BE2C (cell line): ENCODE data around the gene ABCB9.
"Not testable (repeated sequence)": the region's sequence is repeated elsewhere in the genome, so short reads cannot be mapped to it uniquely, and the experiment has no call there.

ENCODE experiments used
- DNase-seq: peaks from one replicate; pipeline ENCODE4 v3.0.0-alpha.2; 2020
- H3K27me3 ChIP-seq: fragments of 250-450 bp; sonication (Bioruptor Pico); 2 replicates; pipeline ENCODE4 v1.5.1; 2020; ENCODE audit warnings: mild to moderate bottlenecking
- H3K36me3 ChIP-seq: fragments of 250-450 bp; sonication (Bioruptor Pico); 2 replicates; pipeline ENCODE4 v1.5.1; 2020; ENCODE audit warnings: mild to moderate bottlenecking
- H3K4me1 ChIP-seq: fragments of 250-450 bp; sonication (Bioruptor Pico); 2 replicates; pipeline ENCODE4 v1.5.1; 2020
- H3K4me3 ChIP-seq: 2 replicates; pipeline ENCODE4 v1.5.1; 2011; ENCODE audit warnings: low read depth, low read length
- H3K9me3 ChIP-seq: fragments of 250-450 bp; sonication (Bioruptor Pico); 2 replicates; pipeline ENCODE4 v1.5.1; 2020
- TF ChIP-seq, protein P1 (sequence below): IDR thresholded peaks from 2 replicates; pipeline ENCODE4 v1.5.1; 2012; ENCODE audit warnings: mild to moderate bottlenecking, low read depth, low read length

Gene ABCB9

DNA sequence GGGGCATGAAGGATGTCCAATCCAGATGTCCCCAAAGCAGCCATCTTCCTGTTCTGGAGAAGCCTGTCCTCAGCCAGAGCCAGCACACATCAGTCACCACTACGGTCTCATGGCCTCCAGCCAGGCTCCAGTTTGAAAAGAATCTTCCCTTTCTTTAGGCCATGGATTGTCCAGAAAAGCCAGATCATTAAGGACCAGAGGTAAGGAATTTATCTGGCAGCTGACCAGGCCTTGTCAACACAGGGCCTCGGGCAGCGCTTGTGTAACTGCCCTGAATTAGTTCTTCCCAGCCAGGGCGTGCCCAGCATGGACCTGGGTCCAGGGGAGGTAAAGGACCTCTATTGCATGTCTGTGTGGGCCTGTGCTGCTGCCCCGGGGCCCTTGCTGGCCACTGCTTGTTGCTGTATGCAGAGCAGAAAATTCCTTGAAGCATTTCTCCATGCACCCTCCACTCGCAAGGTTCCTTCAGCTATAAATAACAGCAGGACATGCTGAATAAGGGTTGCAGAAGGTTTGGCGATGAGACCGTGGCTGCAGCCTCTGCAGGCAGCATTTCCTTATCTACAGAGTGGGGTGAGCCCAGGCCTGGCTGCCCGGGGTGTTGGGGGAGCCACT, 48.6 kb downstream of the ABCB9 start:
- Histone ChIP-seq H3K9me3 (no peaks in the 10 kb centered on the region), H3K4me1 (no peaks in the 10 kb centered on the region; the same call in 1 of the 2 replicates), H3K4me3 (no peak overlapping the region), H3K36me3 (no peaks in the 10 kb centered on the region), H3K27me3 (no peaks in the 10 kb centered on the region)
- TF ChIP-seq, protein P1, sequence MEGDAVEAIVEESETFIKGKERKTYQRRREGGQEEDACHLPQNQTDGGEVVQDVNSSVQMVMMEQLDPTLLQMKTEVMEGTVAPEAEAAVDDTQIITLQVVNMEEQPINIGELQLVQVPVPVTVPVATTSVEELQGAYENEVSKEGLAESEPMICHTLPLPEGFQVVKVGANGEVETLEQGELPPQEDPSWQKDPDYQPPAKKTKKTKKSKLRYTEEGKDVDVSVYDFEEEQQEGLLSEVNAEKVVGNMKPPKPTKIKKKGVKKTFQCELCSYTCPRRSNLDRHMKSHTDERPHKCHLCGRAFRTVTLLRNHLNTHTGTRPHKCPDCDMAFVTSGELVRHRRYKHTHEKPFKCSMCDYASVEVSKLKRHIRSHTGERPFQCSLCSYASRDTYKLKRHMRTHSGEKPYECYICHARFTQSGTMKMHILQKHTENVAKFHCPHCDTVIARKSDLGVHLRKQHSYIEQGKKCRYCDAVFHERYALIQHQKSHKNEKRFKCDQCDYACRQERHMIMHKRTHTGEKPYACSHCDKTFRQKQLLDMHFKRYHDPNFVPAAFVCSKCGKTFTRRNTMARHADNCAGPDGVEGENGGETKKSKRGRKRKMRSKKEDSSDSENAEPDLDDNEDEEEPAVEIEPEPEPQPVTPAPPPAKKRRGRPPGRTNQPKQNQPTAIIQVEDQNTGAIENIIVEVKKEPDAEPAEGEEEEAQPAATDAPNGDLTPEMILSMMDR, result no peak
- DNase-seq, result peak; percentile 25

DNA sequence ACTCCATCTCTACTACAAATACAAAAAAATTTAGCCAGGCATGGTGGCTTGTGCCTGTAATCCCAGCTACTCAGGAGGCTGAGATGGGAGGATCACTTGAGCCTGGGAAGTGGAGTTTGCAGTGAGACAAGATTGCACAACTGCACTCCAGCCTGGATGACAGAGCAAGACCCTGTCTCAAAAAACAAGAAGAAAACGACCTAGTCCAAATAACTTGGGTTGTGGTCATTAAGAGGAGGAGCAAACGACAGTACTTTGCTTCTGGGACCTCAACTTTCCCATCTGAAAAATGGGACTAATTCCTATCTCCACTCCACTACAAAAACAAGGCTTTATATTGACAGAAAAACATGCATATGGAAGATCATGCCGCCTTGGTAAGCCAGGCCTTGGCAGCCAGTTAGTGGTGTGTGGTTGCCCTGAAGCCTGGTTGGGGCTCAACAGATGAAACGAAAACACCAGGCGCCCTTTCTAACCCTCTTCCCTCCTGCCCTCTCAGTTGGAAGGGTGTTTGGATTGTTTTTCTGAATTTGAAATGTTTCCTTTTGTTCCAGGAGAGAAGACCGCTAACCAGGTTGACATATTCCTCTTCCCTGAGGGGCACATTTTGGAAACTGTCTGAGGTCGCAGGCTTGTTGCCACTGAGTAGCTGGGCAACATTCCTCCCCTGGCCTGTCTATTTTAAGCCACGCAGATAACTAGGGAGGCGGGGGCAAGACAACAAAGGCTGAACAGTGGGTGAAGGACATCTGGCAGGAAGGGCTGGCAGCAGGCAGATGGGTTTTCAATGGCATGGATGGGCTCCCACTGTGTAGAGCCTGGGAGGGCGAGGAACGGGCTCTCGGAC, 56.6 kb downstream of the ABCB9 start:
- TF ChIP-seq, protein P1, result no peak
- H3K4me3 ChIP-seq, result no peak overlapping the region
- no peaks in the 10 kb centered on the region for H3K9me3 ChIP-seq
- no peaks in the 10 kb centered on the region for H3K36me3 ChIP-seq
- DNase-seq, result no peak
- no peaks in the 10 kb centered on the region for H3K4me1 ChIP-seq
- no peaks in the 10 kb centered on the region for H3K27me3 ChIP-seq

DNA sequence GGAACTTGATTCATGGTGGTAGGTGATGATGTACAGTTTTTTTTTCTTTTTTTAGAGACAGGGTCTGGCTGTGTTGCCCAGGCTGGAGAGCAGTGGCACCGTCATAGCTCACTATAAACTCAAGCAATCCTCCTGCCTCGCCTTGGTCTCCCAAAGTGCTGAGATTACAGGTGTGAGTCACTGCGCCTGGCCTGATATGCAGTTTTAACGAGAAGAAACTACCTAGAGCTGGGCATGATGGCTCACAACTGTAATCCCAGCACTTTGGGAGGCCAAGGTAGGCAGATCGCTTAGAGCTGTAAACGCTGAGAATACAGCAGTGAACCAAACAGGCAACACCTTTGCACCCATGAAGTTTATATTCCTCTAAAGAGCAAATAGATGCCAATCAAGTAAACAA, 57.3 kb downstream of the ABCB9 start:
- no peaks in the 10 kb centered on the region for H3K27me3 ChIP-seq
- TF ChIP-seq, protein P1, result no peak
- H3K36me3 ChIP-seq, result no peaks in the 10 kb centered on the region
- H3K9me3 ChIP-seq, result no peaks in the 10 kb centered on the region
- DNase-seq, result no peak
- no peak overlapping the region for H3K4me3 ChIP-seq
- no peaks in the 10 kb centered on the region for H3K4me1 ChIP-seq

DNA sequence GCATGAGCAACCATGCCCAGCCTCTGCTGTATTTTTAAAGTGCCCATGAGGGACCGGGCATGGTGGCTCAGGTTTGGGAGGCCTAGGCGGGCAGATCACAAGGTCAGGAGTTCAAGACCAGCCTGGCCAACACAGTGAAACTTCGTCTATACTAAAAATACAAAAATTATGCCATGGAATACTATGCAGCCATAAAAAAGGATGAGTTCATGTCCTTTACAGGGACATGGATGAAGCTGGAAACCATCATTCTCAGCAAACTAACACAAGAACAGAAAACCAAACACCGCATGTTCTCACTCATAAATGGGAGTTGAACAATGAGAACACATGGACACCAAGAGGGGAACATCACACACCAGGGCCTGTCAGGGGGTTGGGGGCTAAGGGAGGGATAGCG, 61.0 kb downstream of the ABCB9 start:
- H3K4me3 ChIP-seq, DNase-seq, H3K9me3 ChIP-seq, H3K27me3 ChIP-seq, H3K4me1 ChIP-seq, H3K36me3 ChIP-seq: not testable (repeated sequence)

DNA sequence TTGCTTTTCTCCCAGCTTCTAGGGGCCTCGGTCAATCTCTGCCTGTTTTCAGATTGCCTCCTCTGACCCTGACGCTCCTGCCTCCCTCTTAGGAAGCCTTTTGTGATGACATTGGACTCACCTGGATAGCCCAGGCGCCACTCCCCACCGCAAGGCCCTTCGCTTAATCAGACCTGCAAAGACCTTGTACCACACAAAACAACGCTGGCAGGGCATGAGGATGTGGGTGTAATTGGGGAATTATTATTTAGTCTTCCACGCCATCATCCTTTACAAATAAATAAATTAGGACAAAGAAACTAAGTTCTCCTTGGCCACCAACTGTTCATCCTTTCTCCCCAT, 62.6 kb downstream of the ABCB9 start:
- DNase-seq, result no peak
- Histone ChIP-seq H3K4me1 (no peaks in the 10 kb centered on the region), H3K9me3 (no peaks in the 10 kb centered on the region), H3K4me3 (no peak overlapping the region), H3K36me3 (no peaks in the 10 kb centered on the region), H3K27me3 (no peaks in the 10 kb centered on the region)
- TF ChIP-seq, protein P1, result no peak

DNA sequence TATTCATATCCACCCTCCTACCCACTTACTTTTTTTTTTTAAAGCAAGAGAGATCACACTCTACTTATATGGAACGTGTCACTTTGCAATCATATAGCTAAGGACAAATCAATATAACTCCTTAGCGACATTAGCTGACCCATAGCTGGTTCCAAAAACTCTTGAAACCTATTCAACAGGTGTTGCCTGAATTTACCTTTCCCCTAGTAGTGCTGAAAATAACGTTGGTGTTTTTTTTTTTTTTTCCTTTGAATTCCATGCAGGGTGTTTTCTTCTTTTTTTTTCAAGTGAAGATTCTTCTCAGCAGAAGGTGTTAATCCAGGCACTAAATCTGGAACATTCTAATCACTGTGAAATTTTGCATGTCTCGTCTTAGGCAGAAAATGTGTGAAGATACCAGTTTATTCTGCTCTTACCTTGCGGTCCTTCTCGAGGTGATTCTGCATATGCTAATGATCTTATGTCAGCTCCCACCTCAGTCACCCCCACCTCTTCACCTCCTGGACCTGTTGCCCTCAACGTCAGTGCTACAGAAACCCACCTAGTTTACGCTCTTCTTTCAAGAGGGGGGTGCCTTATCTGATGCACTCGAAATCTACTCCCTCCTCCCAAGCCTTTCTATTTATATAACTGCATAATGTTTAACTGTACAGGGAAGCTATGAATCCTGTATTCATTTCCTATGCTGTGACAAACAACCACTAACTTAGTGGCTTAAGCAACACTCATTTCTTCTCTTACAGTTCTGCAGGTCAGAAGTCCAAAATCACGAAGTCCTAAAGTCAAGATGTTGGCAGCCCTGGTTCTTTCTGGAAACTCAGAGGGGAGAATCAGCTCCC, 63.2 kb downstream of the ABCB9 start:
- no peak for DNase-seq
- Histone ChIP-seq H3K4me1 (no peaks in the 10 kb centered on the region), H3K4me3 (no peak overlapping the region), H3K27me3 (no peaks in the 10 kb centered on the region), H3K9me3 (no peaks in the 10 kb centered on the region), H3K36me3 (no peaks in the 10 kb centered on the region)
- TF ChIP-seq, protein P1, result no peak
